Mesenchymal stem cell (in vitro differentiated cells and primary cell): ENCODE results near the gene IL5RA.

Source experiments
- DNase-seq: peaks from one replicate; pipeline ENCODE4 v3.0.0-alpha.2; 2013
- H2AFZ ChIP-seq: one replicate; pipeline ENCODE4 v1.6.1; 2013; ENCODE audit warnings: low read depth, mild to moderate bottlenecking, control low read depth, inconsistent platforms, low read length, moderate library complexity
- H2AK5ac ChIP-seq: 2 replicates; pipeline ENCODE4 v1.6.1; 2013; ENCODE audit warnings: low read length, moderate library complexity, mild to moderate bottlenecking, inconsistent platforms; ENCODE audit not compliant: severe bottlenecking
- H2BK120ac ChIP-seq: one replicate; pipeline ENCODE4 v1.6.1; 2013; ENCODE audit warnings: low read depth, mild to moderate bottlenecking, inconsistent platforms, low read length, moderate library complexity
- H2BK12ac ChIP-seq, 2 experiments: one replicate each; pipeline ENCODE4 v1.6.1; 2013; ENCODE audit warnings: inconsistent platforms in 2 of 2, low read length in 2 of 2, mild to moderate bottlenecking in 2 of 2, moderate library complexity in 2 of 2, control low read depth in 1 of 2
- H2BK15ac ChIP-seq: one replicate; pipeline ENCODE4 v1.6.1; 2013; ENCODE audit warnings: mild to moderate bottlenecking, low read depth, inconsistent platforms; ENCODE audit not compliant: poor library complexity, severe bottlenecking
- H2BK5ac ChIP-seq: 2 replicates; pipeline ENCODE4 v1.6.1; 2013; ENCODE audit warnings: low read depth, mild to moderate bottlenecking, low read length, control low read depth, inconsistent platforms; ENCODE audit not compliant: poor library complexity, severe bottlenecking
- H3K14ac ChIP-seq, 2 experiments: one replicate each; pipeline ENCODE4 v1.6.1; 2013; ENCODE audit warnings: inconsistent platforms in 2 of 2, low read length in 2 of 2, control low read depth in 1 of 2, mild to moderate bottlenecking in 1 of 2, moderate library complexity in 1 of 2
- H3K18ac ChIP-seq, 2 experiments: one replicate each; pipeline ENCODE4 v1.6.1; 2013; ENCODE audit warnings: inconsistent platforms in 2 of 2, low read length in 2 of 2, control low read depth in 1 of 2, low read depth in 1 of 2, mild to moderate bottlenecking in 1 of 2
- H3K23ac ChIP-seq, 2 experiments: one replicate each; pipeline ENCODE4 v1.6.1; 2013; ENCODE audit warnings: inconsistent platforms in 2 of 2, low read length in 2 of 2, mild to moderate bottlenecking in 2 of 2, moderate library complexity in 2 of 2, control low read depth in 1 of 2
- H3K27ac ChIP-seq: 2 replicates; pipeline ENCODE4 v1.5.1; 2013; ENCODE audit warnings: mild to moderate bottlenecking, moderate library complexity, low read length, control low read depth, inconsistent platforms; ENCODE audit not compliant: poor library complexity, severe bottlenecking
- H3K27me3 ChIP-seq, 2 experiments: 2 replicates each; pipeline versions ENCODE4 v1.6.1 to v1.7.0; 2013; ENCODE audit warnings: low read length in 2 of 2, mild to moderate bottlenecking in 2 of 2, moderate library complexity in 2 of 2, control low read depth in 1 of 2, inconsistent platforms in 1 of 2; ENCODE audit not compliant: control insufficient read depth in 1 of 2, insufficient read depth in 1 of 2
- H3K36me3 ChIP-seq, 2 experiments: 2 replicates each; pipeline versions ENCODE4 v1.6.1 to v1.7.0; 2013; ENCODE audit warnings: low read length in 2 of 2, control low read depth in 1 of 2, inconsistent platforms in 1 of 2, low read depth in 1 of 2, mild to moderate bottlenecking in 1 of 2; ENCODE audit not compliant: insufficient read depth in 2 of 2, control insufficient read depth in 1 of 2
- H3K4ac ChIP-seq, 2 experiments: one replicate each; pipeline ENCODE4 v1.6.1; 2013; ENCODE audit warnings: inconsistent platforms in 2 of 2, low read length in 2 of 2, mild to moderate bottlenecking in 2 of 2, moderate library complexity in 2 of 2, control low read depth in 1 of 2, low read depth in 1 of 2
- H3K4me1 ChIP-seq: 2 replicates; pipeline ENCODE4 v1.6.1; 2013; ENCODE audit warnings: low read depth, low read length, control low read depth; ENCODE audit not compliant: control insufficient read depth, insufficient read depth
- H3K4me2 ChIP-seq: 2 replicates; pipeline ENCODE4 v1.6.1; 2013; ENCODE audit warnings: low read length, mild to moderate bottlenecking, inconsistent platforms; ENCODE audit not compliant: poor library complexity, severe bottlenecking
- H3K4me3 ChIP-seq, 2 experiments: 2 replicates each; pipeline versions ENCODE4 v1.5.1 to v1.7.0; 2013; ENCODE audit warnings: low read length in 2 of 2, mild to moderate bottlenecking in 2 of 2, control low read depth in 1 of 2, low read depth in 1 of 2; ENCODE audit not compliant: insufficient read depth in 1 of 2
- H3K79me1 ChIP-seq: replicated peaks from 2 replicates; pipeline ENCODE4 v1.6.1; 2013; ENCODE audit warnings: mild to moderate bottlenecking, control low read depth, low read length, inconsistent platforms; ENCODE audit not compliant: poor library complexity, severe bottlenecking
- H3K9ac ChIP-seq: 2 replicates; pipeline ENCODE4 v1.7.0; 2013; ENCODE audit warnings: mild to moderate bottlenecking, low read length, moderate library complexity
- H3K9me3 ChIP-seq: 2 replicates; pipeline ENCODE4 v1.7.0; 2013; ENCODE audit warnings: mild to moderate bottlenecking, low read length; ENCODE audit not compliant: control insufficient read depth
- H4K8ac ChIP-seq: one replicate; pipeline ENCODE4 v1.6.1; 2013; ENCODE audit warnings: inconsistent platforms, mild to moderate bottlenecking, low read length, moderate library complexity
- H4K91ac ChIP-seq: one replicate; pipeline ENCODE4 v1.6.1; 2013; ENCODE audit warnings: mild to moderate bottlenecking, low read length, inconsistent platforms
- WGBS: methylation state at CpG from one replicate; pipeline ENCODE4 v1.1.7; 2013; ENCODE audit warnings: mixed read lengths; 5-methylcytosine and 5-hydroxymethylcytosine counted together

Gene IL5RA

DNA sequence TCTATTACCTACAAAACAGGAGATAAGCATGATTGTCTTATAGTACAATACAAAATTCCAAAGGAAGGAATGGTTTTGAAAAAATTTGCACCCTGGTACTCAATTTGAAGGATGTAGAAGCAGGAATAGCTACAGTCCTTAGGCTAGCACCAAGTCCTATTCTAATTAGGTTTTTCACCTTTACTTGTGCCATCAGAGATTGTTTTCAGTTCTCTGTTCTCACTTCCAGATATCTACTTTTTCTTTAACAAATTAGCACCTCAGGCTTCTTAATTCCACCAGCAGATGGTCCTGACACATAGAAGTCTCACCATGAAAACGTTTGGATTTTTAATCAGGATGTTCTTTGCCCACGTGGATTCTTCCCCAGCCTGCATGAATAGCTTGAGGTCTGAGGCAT, 43.8 kb downstream of the IL5RA start:
- H3K14ac ChIP-seq, result no peak overlapping the region
- no peak overlapping the region for H3K4me2 ChIP-seq
- H3K27me3 ChIP-seq, result no peaks in the 10 kb centered on the region
- no peak overlapping the region for H3K4ac ChIP-seq
- H2AFZ ChIP-seq, result no peak overlapping the region
- H4K8ac ChIP-seq, result no peak overlapping the region
- H3K4me1 ChIP-seq, result no peaks in the 10 kb centered on the region
- no peak overlapping the region for H3K23ac ChIP-seq
- H3K79me1 ChIP-seq, result no peaks in the 10 kb centered on the region
- H3K18ac ChIP-seq, result no peak overlapping the region
- no peak overlapping the region for H2BK120ac ChIP-seq
- H3K9ac ChIP-seq, result no peak overlapping the region
- H3K4me3 ChIP-seq, result no peak overlapping the region
- H2AK5ac ChIP-seq, result no peak overlapping the region
- WGBS, result 31% methylated on average over 2 of the region's 2 CpGs
- DNase-seq, result no peak
- no peak overlapping the region for H3K27ac ChIP-seq
- no peak overlapping the region for H2BK12ac ChIP-seq
- H2BK15ac ChIP-seq, result no peak overlapping the region
- H2BK5ac ChIP-seq, result no peak overlapping the region
- no peaks in the 10 kb centered on the region for H3K9me3 ChIP-seq
- H3K36me3 ChIP-seq, result no peaks in the 10 kb centered on the region
- H4K91ac ChIP-seq, result no peak overlapping the region

GRCh38 chr3:3065876-3066275, 44.3 kb downstream of the IL5RA start:
- H2AFZ ChIP-seq, result no peak overlapping the region
- H2AK5ac ChIP-seq, result no peak overlapping the region
- H2BK5ac ChIP-seq, result no peak overlapping the region
- H3K79me1 ChIP-seq, result no peaks in the 10 kb centered on the region
- no peaks in the 10 kb centered on the region for H3K27me3 ChIP-seq
- no peak for DNase-seq
- no peak overlapping the region for H3K4me3 ChIP-seq
- H3K9ac ChIP-seq, result no peak overlapping the region
- H3K14ac ChIP-seq, result no peak overlapping the region
- no peaks in the 10 kb centered on the region for H3K4me1 ChIP-seq
- H3K36me3 ChIP-seq, result no peaks in the 10 kb centered on the region
- 91% methylated on average over 2 of the region's 2 CpGs for WGBS
- no peak overlapping the region for H4K8ac ChIP-seq
- no peak overlapping the region for H2BK120ac ChIP-seq
- no peak overlapping the region for H3K27ac ChIP-seq
- H3K4ac ChIP-seq, result no peak overlapping the region
- H3K9me3 ChIP-seq, result no peaks in the 10 kb centered on the region
- H4K91ac ChIP-seq, result no peak overlapping the region
- H3K4me2 ChIP-seq, result no peak overlapping the region
- no peak overlapping the region for H2BK12ac ChIP-seq
- H3K23ac ChIP-seq, result no peak overlapping the region
- H2BK15ac ChIP-seq, result no peak overlapping the region
- no peak overlapping the region for H3K18ac ChIP-seq

- H2BK5ac ChIP-seq, result no peak overlapping the region
- H3K4me3 ChIP-seq, result no peak overlapping the region
- no peak overlapping the region for H2BK12ac ChIP-seq
- H4K91ac ChIP-seq, result no peak overlapping the region
- H3K4ac ChIP-seq, result no peak overlapping the region
- no peaks in the 10 kb centered on the region for H3K4me1 ChIP-seq
- no peak overlapping the region for H3K14ac ChIP-seq
- H3K18ac ChIP-seq, result no peak overlapping the region
- H2BK15ac ChIP-seq, result no peak overlapping the region
- no peak overlapping the region for H3K9ac ChIP-seq
- 66% methylated on average over 4 of the region's 4 CpGs for WGBS
- H2AFZ ChIP-seq, result no peak overlapping the region
- no peaks in the 10 kb centered on the region for H3K27me3 ChIP-seq
- H2AK5ac ChIP-seq, result no peak overlapping the region
- H4K8ac ChIP-seq, result no peak overlapping the region
- no peak overlapping the region for H2BK120ac ChIP-seq
- H3K9me3 ChIP-seq, result no peaks in the 10 kb centered on the region
- H3K36me3 ChIP-seq, result no peaks in the 10 kb centered on the region
- no peak overlapping the region for H3K23ac ChIP-seq
- DNase-seq, result no peak
- no peaks in the 10 kb centered on the region for H3K79me1 ChIP-seq
- no peak overlapping the region for H3K27ac ChIP-seq
- H3K4me2 ChIP-seq, result no peak overlapping the region
These were observed 45.9 kb downstream of the IL5RA start for GRCh38 chr3:3064297-3064696.

DNA sequence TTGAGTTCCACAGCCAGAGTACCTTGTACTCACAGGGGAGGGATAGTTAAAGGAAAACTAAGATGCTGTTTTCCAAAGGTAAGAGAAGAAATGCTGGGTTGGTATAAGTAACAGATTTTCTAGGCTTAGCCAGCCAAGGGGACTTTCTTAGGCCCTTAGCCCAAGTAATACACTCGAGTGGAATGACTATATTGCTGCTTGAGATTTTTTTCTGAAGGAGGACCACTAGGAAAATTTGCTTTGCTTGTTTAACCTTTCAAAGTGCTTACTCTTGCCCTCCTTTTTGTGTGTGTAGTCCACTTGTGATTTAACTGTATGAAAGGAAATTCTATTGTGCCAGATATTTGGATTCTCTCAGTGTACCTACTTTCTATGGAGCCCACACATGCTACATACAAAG, 50.5 kb downstream of the IL5RA start:
- WGBS, result 77% methylated on average over 1 of the region's 1 CpG
- H2AK5ac ChIP-seq, result no peak overlapping the region

More for the DNA sequence above, 50.5 kb downstream of the IL5RA start:
- Histone ChIP-seq H3K27me3 (no peaks in the 10 kb centered on the region), H3K4me2 (no peak overlapping the region), H3K4me3 (no peak overlapping the region), H3K9me3 (no peaks in the 10 kb centered on the region), H4K8ac (no peak overlapping the region), H3K27ac (no peak overlapping the region), H3K9ac (no peak overlapping the region), H3K14ac (no peak overlapping the region), H3K23ac (no peak overlapping the region), H2BK120ac (no peak overlapping the region), H3K18ac (no peak overlapping the region), H3K4ac (no peak overlapping the region), H4K91ac (no peak overlapping the region), H3K79me1 (no peaks in the 10 kb centered on the region), H2AFZ (no peak overlapping the region), H3K4me1 (no peaks in the 10 kb centered on the region), H2BK5ac (no peak overlapping the region), H3K36me3 (no peaks in the 10 kb centered on the region), H2BK15ac (no peak overlapping the region), H2BK12ac (no peak overlapping the region)
- no peak for DNase-seq
